ENCODE data around the gene SP1. TPM values are rescaled to one million over a fixed set of nuclear protein-coding genes. Genes with fewer than 3 reads are reported as not detected.

Gene SP1
- total and polyA plus RNA-seq, 9 of the 15 experiments (the other 6 are each of a cell fraction or from before 2014, with no cell fraction given), result 8.0 to 65.5 (median 41.6) TPM

- TF ChIP-seq ZNF407 (IDR thresholded peaks at IDR 0.05; ENCODE audit: low read depth), result 0 out of 2 replicates have a peak, but pooled peaks have one; percentile 35
- no peak for TF ChIP-seq CEBPG (CRISPR knock-in tag; IDR thresholded peaks at IDR 0.05)
- peak in 1 of 2 experiments; percentile 79; a peak in 2 of 4 replicates for TF ChIP-seq CEBPG (tag; conservative IDR thresholded peaks at IDR 0.05 in 1 of 2, IDR thresholded peaks at IDR 0.05 in 1 of 2)
- TF ChIP-seq PRDM10 (IDR thresholded peaks at IDR 0.05; ENCODE audit: partially characterized antibody), result peak; percentile 47
- TF ChIP-seq FOXM1 (IDR thresholded peaks at IDR 0.05; ENCODE audit: low read depth), result 0 out of 2 replicates have a peak, but pooled peaks have one; percentile 22
- TF ChIP-seq FOXM1 (CRISPR knock-in tag; IDR thresholded peaks at IDR 0.05; ENCODE audit: low read depth), result no peak
- TF ChIP-seq NFATC3 (IDR thresholded peaks at IDR 0.05), result no peak
- 0 out of 2 replicates have a peak, but pooled peaks have one; percentile 19 for TF ChIP-seq EP400 (IDR thresholded peaks at IDR 0.05)
- TF ChIP-seq SIX5 (IDR thresholded peaks at IDR 0.05; ENCODE audit: borderline replicate concordance in 1 of 2, insufficient read depth in 1 of 2, low read depth in 1 of 2, low read length in 2 of 2), result 0 out of 4 replicates have a peak, but pooled peaks of 1 of the 2 experiments have one; percentile 1
- TF ChIP-seq TRIM25 (IDR thresholded peaks at IDR 0.05; ENCODE audit: borderline replicate concordance), result peak; percentile 82; the same call in 1 of the 2 replicates
Measured at GRCh38 chr12:53380794-53381730, 1.1 kb downstream of the SP1 start (continued).
